Prostate gland (tissue), 2 donors: ENCODE results near the gene PBXIP1.

Experiments used
- POLR2AphosphoS5 ChIP-seq: sonication (generic); formaldehyde crosslinking; IDR thresholded peaks from one replicate; pipeline ENCODE4 v1.6.1; 2017; ENCODE audit warnings: antibody characterized with exemption
- TF ChIP-seq, protein P1 (sequence below), 4 experiments: fragments of 200-600 bp in 2 of 4; fragments of 450-650 bp in 2 of 4; sonication (generic) in 2 of 4; IDR thresholded peaks; 1 replicate in 3 of 4; 2 replicates in 1 of 4; pipeline ENCODE4 v1.5.1; 2016 to 2019; ENCODE audit warnings: antibody characterized with exemption in 4 of 4, mild to moderate bottlenecking in 2 of 4, moderate library complexity in 2 of 4

DNA sequence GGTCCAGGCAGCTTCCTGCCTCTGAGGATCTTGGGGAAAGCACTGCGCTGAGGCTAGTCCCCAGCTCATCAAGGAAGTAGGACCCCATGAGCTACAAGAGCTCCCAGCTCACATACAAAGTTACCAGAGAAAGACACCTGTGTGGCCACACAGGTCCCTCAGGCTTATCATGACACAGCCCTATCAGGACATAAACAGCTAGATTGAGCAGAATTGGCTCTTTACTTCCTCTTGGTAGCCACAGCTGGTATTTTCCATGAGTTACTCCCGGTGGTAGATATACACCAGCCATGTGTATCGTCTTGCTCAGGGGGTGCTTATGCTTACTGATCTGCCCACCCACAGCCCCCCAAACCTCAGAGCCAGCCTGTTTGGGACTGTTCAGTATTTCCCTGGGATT lies 38.7 kb upstream of the PBXIP1 start:
- TF ChIP-seq, protein P1, sequence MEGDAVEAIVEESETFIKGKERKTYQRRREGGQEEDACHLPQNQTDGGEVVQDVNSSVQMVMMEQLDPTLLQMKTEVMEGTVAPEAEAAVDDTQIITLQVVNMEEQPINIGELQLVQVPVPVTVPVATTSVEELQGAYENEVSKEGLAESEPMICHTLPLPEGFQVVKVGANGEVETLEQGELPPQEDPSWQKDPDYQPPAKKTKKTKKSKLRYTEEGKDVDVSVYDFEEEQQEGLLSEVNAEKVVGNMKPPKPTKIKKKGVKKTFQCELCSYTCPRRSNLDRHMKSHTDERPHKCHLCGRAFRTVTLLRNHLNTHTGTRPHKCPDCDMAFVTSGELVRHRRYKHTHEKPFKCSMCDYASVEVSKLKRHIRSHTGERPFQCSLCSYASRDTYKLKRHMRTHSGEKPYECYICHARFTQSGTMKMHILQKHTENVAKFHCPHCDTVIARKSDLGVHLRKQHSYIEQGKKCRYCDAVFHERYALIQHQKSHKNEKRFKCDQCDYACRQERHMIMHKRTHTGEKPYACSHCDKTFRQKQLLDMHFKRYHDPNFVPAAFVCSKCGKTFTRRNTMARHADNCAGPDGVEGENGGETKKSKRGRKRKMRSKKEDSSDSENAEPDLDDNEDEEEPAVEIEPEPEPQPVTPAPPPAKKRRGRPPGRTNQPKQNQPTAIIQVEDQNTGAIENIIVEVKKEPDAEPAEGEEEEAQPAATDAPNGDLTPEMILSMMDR (IDR thresholded peaks at IDR 0.05) = no peak
- no peak for TF ChIP-seq POLR2AphosphoS5
